H1 (cell line): ENCODE data around the gene VAMP4. TPM values are rescaled to one million over a fixed set of nuclear protein-coding genes. Genes with fewer than 3 reads are reported as not detected.

Experiments
- CTCF ChIA-PET: fragments of 300-600 bp; sonication (Branson Sonifier 250); formaldehyde crosslinking; loops from one replicate; lab custom pipeline; 2021; ENCODE audit not compliant: partially characterized antibody; lab: Charles Lee
- POLR2A ChIA-PET: fragments of 300-600 bp; sonication (Branson Sonifier 250); formaldehyde crosslinking; loops from one replicate; lab custom pipeline; 2021; ENCODE audit warnings: inconsistent platforms; ENCODE audit not compliant: partially characterized antibody; lab: Charles Lee
- DNase-seq, 2 experiments: peaks; one replicate each; pipeline versions ENCODE4 v3.0.0 to v3.0.0-alpha.2; 2010 to 2022; ENCODE audit warnings: low spot score in 2 of 2, low read depth in 1 of 2, mixed read lengths in 1 of 2
- FAIRE-seq: peaks from 2 replicates; lab custom pipeline; 2011; peaks lifted over from hg19 to GRCh38; lab: Jason Lieb, UNC
- H2AFZ ChIP-seq: 2 replicates; pipeline ENCODE4 v1.8.1; 2012; ENCODE audit warnings: low read length, inconsistent platforms
- H2AK5ac ChIP-seq: 2 replicates; pipeline ENCODE4 v1.6.1; 2013; ENCODE audit warnings: low read depth, low read length
- H2BK120ac ChIP-seq: replicated peaks from 2 replicates; pipeline ENCODE3; 2013; ENCODE audit warnings: low read depth, low read length, inconsistent platforms
- H2BK12ac ChIP-seq: 2 replicates; pipeline ENCODE4 v1.6.1; 2013; ENCODE audit warnings: low read depth, low read length
- H2BK15ac ChIP-seq: 2 replicates; pipeline ENCODE4 v1.6.1; 2013; ENCODE audit warnings: low read length
- H2BK20ac ChIP-seq: 2 replicates; pipeline ENCODE4 v1.6.1; 2013; ENCODE audit warnings: low read length
- H2BK5ac ChIP-seq: 2 replicates; pipeline ENCODE4 v1.6.1; 2013; ENCODE audit warnings: low read depth, low read length
- H3K14ac ChIP-seq: 2 replicates; pipeline ENCODE4 v1.6.1; 2013; ENCODE audit warnings: inconsistent platforms; ENCODE audit not compliant: insufficient read length
- H3K18ac ChIP-seq: 2 replicates; pipeline ENCODE4 v1.6.1; 2013; ENCODE audit warnings: low read length; ENCODE audit errors: extremely low read depth
- H3K23ac ChIP-seq: 2 replicates; pipeline ENCODE4 v1.6.1; 2013; ENCODE audit warnings: inconsistent platforms; ENCODE audit not compliant: insufficient read length
- H3K23me2 ChIP-seq: 2 replicates; pipeline ENCODE4 v1.6.1; 2013; ENCODE audit warnings: low read depth, low read length
- H3K27ac ChIP-seq: 2 replicates; pipeline ENCODE4 v1.6.1; 2011; ENCODE audit warnings: low read depth, low read length, inconsistent platforms
- H3K27me3 ChIP-seq, 4 experiments: replicated peaks in 1 of 4; 1 replicate in 1 of 4; 2 replicates in 3 of 4; pipeline versions ENCODE4 v1.6.1 to v1.8.1; 2011 to 2013; ENCODE audit warnings: low read length in 3 of 4, mild to moderate bottlenecking in 3 of 4, inconsistent platforms in 2 of 4, mixed read lengths in 2 of 4, moderate library complexity in 1 of 4; ENCODE audit not compliant: control insufficient read depth in 3 of 4, insufficient read depth in 3 of 4; ENCODE audit errors: extremely low read depth in 1 of 4
- H3K36me3 ChIP-seq, 4 experiments: 2 replicates each; pipeline versions ENCODE4 v1.6.1 to v1.8.1; 2011 to 2013; ENCODE audit warnings: mild to moderate bottlenecking in 4 of 4, low read length in 3 of 4, moderate library complexity in 2 of 4, control low read depth in 1 of 4, inconsistent platforms in 1 of 4; ENCODE audit not compliant: insufficient read depth in 4 of 4, control insufficient read depth in 2 of 4
- H3K4ac ChIP-seq: replicated peaks from 2 replicates; pipeline ENCODE3; 2013; ENCODE audit warnings: low read length, low read depth, mixed read lengths, inconsistent platforms; ENCODE audit not compliant: insufficient read length
- H3K4me1 ChIP-seq, 4 experiments: replicated peaks in 1 of 4; 1 replicate in 1 of 4; 2 replicates in 3 of 4; pipeline versions ENCODE4 v1.6.1 to v1.8.1; 2011 to 2013; ENCODE audit warnings: low read length in 3 of 4, inconsistent platforms in 2 of 4, mixed read lengths in 1 of 4; ENCODE audit not compliant: insufficient read depth in 4 of 4, control insufficient read depth in 3 of 4
- H3K4me2 ChIP-seq, 2 experiments: 2 replicates each; pipeline versions ENCODE4 v1.6.1 to v1.8.1; 2011 to 2013; ENCODE audit warnings: low read depth in 2 of 2, low read length in 2 of 2, control low read depth in 1 of 2, inconsistent platforms in 1 of 2, mild to moderate bottlenecking in 1 of 2; ENCODE audit not compliant: insufficient read depth in 1 of 2
- H3K4me3 ChIP-seq, 4 experiments: fragments of 200-600, 300-600 bp in 1 of 4; sonication (generic), shearing (Covaris generic), sonication (Bioruptor Twin) in 1 of 4; 2 replicates each; pipeline versions ENCODE4 v1.5.1 to v1.8.1; 2011 to 2016; ENCODE audit warnings: low read length in 4 of 4, low read depth in 3 of 4, control low read depth in 2 of 4, inconsistent platforms in 2 of 4, mild to moderate bottlenecking in 2 of 4, mixed read lengths in 1 of 4, moderate library complexity in 1 of 4; ENCODE audit not compliant: insufficient read depth in 2 of 4; ENCODE audit errors: extremely low read depth in 1 of 4
- H3K56ac ChIP-seq: replicated peaks from 2 replicates; pipeline ENCODE3; 2013; ENCODE audit warnings: low read depth, mild to moderate bottlenecking, mixed read lengths, low read length, inconsistent platforms; ENCODE audit not compliant: insufficient read length
- H3K79me1 ChIP-seq: 2 replicates; pipeline ENCODE4 v1.6.1; 2013; ENCODE audit warnings: low read depth, low read length, control low read depth
- H3K79me2 ChIP-seq, 2 experiments: 2 replicates each; pipeline versions ENCODE4 v1.6.1 to v1.8.1; 2012 to 2013; ENCODE audit warnings: low read length in 2 of 2, mild to moderate bottlenecking in 2 of 2, inconsistent platforms in 1 of 2; ENCODE audit not compliant: insufficient read depth in 2 of 2, control insufficient read depth in 1 of 2
- H3K9ac ChIP-seq, 4 experiments: replicated peaks in 1 of 4; 1 replicate in 1 of 4; 2 replicates in 3 of 4; pipeline versions ENCODE4 v1.6.1 to v1.8.1; 2011 to 2013; ENCODE audit warnings: low read depth in 3 of 4, low read length in 3 of 4, control low read depth in 2 of 4, mild to moderate bottlenecking in 2 of 4, moderate library complexity in 2 of 4, inconsistent platforms in 1 of 4; ENCODE audit errors: extremely low read depth in 1 of 4
- H3K9me3 ChIP-seq, 2 experiments: 2 replicates each; pipeline versions ENCODE4 v1.6.1 to v1.8.1; 2012 to 2013; ENCODE audit warnings: mild to moderate bottlenecking in 2 of 2, moderate library complexity in 2 of 2, control low read depth in 1 of 2, inconsistent platforms in 1 of 2, low read depth in 1 of 2, low read length in 1 of 2, mixed read lengths in 1 of 2; ENCODE audit not compliant: insufficient read depth in 2 of 2
- H4K20me1 ChIP-seq, 2 experiments: replicated peaks in 1 of 2; 2 replicates each; pipeline versions ENCODE3 to v1.8.1; 2011 to 2013; ENCODE audit warnings: inconsistent platforms in 2 of 2, low read length in 2 of 2, mild to moderate bottlenecking in 1 of 2; ENCODE audit not compliant: insufficient read depth in 2 of 2, control insufficient read depth in 1 of 2
- H4K5ac ChIP-seq: 2 replicates; pipeline ENCODE4 v1.6.1; 2013; ENCODE audit warnings: low read length, low read depth, mixed read lengths, inconsistent platforms; ENCODE audit not compliant: insufficient read length
- H4K8ac ChIP-seq: 2 replicates; pipeline ENCODE4 v1.8.0; 2013; ENCODE audit warnings: mild to moderate bottlenecking, moderate library complexity, low read length, inconsistent platforms; ENCODE audit not compliant: insufficient read depth; ENCODE audit errors: extremely low read depth
- H4K91ac ChIP-seq: replicated peaks from 2 replicates; pipeline ENCODE3; 2013; ENCODE audit warnings: low read length, mixed read lengths, inconsistent platforms; ENCODE audit not compliant: insufficient read length
- ASH2L ChIP-seq: fragments of 200-600, 300-600 bp; sonication (generic); IDR thresholded peaks from one replicate; pipeline ENCODE4 v1.7.1; 2017; ENCODE audit warnings: low read length
- BCL11A ChIP-seq, 2 experiments: IDR thresholded peaks; one replicate each; pipeline ENCODE4 v1.6.1; 2011; ENCODE audit warnings: low read depth in 2 of 2, low read length in 2 of 2, mild to moderate bottlenecking in 2 of 2
- BRCA1 ChIP-seq: IDR thresholded peaks from 2 replicates; pipeline ENCODE4 v1.6.1; 2012; ENCODE audit warnings: low read depth, low read length, improper control_type of control experiment
- CHD1 ChIP-seq: IDR thresholded peaks from 2 replicates; pipeline ENCODE4 v1.6.1; 2012; ENCODE audit warnings: low read depth, low read length, improper control_type of control experiment
- FOSL1 ChIP-seq: IDR thresholded peaks from 2 replicates; pipeline ENCODE4 v1.6.1; 2011; ENCODE audit warnings: mild to moderate bottlenecking, low read depth, low read length, moderate library complexity; ENCODE audit not compliant: insufficient read depth
- HDAC2 ChIP-seq, 2 experiments: fragments of 300-600 bp in 1 of 2; sonication (generic) in 1 of 2; IDR thresholded peaks; 2 replicates each; pipeline ENCODE4 v1.6.1; 2011 to 2012; ENCODE audit warnings: low read depth in 2 of 2, low read length in 2 of 2, mild to moderate bottlenecking in 2 of 2, moderate library complexity in 2 of 2, borderline replicate concordance in 1 of 2, inconsistent platforms in 1 of 2
- JUN ChIP-seq: IDR thresholded peaks from 2 replicates; pipeline ENCODE4 v1.6.1; 2011; ENCODE audit warnings: low read depth, mild to moderate bottlenecking, improper control_type of control experiment, low read length
- KDM1A ChIP-seq: fragments of 200-600, 300-600 bp; sonication (generic); IDR thresholded peaks from 2 replicates; pipeline ENCODE4 v1.7.1; 2016; ENCODE audit warnings: mild to moderate bottlenecking, low read length, borderline replicate concordance
- NANOG ChIP-seq: IDR thresholded peaks from 2 replicates; pipeline ENCODE4 v1.6.1; 2011; ENCODE audit warnings: low read length, low read depth, mild to moderate bottlenecking, inconsistent platforms; ENCODE audit not compliant: insufficient read depth, poor library complexity, severe bottlenecking
- RAD21 ChIP-seq, 2 experiments: IDR thresholded peaks in 1 of 2; conservative IDR thresholded peaks in 1 of 2; 2 replicates each; pipeline ENCODE4 v1.6.1; 2011; ENCODE audit warnings: low read depth in 2 of 2, low read length in 2 of 2, improper control_type of control experiment in 1 of 2, inconsistent platforms in 1 of 2, mild to moderate bottlenecking in 1 of 2, moderate library complexity in 1 of 2
- SIX5 ChIP-seq: IDR thresholded peaks from 2 replicates; pipeline ENCODE4 v1.6.1; 2011; ENCODE audit warnings: mild to moderate bottlenecking, low read depth, low read length
- SP4 ChIP-seq: IDR thresholded peaks from 2 replicates; pipeline ENCODE4 v1.6.1; 2012; ENCODE audit warnings: low read length, inconsistent platforms
- SUZ12 ChIP-seq: fragments of 200-600 bp; sonication (generic); IDR thresholded peaks from 2 replicates; pipeline ENCODE4 v1.6.1; 2012; ENCODE audit warnings: mild to moderate bottlenecking, inconsistent platforms, low read length, moderate library complexity, mixed read lengths
- WGBS, 2 experiments: shearing (Covaris generic) in 1 of 2; methylation state at CpG; one replicate each; pipeline versions ENCODE4 v1.1.6 to v1.1.7; 2013 to 2015; ENCODE audit warnings: low lambda C conversion rate in 2 of 2, mixed read lengths in 2 of 2, inconsistent platforms in 1 of 2, low coverage in 1 of 2, missing lambda C conversion rate in 1 of 2; ENCODE audit not compliant: insufficient replicate concordance in 2 of 2, insufficient coverage in 1 of 2, insufficient read length in 1 of 2; ENCODE audit errors: extremely low coverage in 1 of 2, missing lambda C conversion rate in 1 of 2; 5-methylcytosine and 5-hydroxymethylcytosine counted together
- polyA plus RNA-seq, 7 experiments: library from polyadenylated mRNA; depleted of rRNA in 3 of 7; stranded (reverse) in 5 of 7; unstranded in 2 of 7; fragments of >200 nt in 5 of 7; fragments of 200-250 nt in 2 of 7; gene quantifications; 1 replicate in 5 of 7; 2 replicates in 1 of 7; 4 replicates in 1 of 7; pipeline versions ENCODE4 v1.2.1 to v1.2.3, GENCODE V29; 2011 to 2013; ENCODE audit warnings: missing spikeins in 2 of 7, mixed read lengths in 2 of 7
- total RNA-seq: library from RNA; stranded (reverse); fragmentation: NEBNext Ultra II Directional; extraction: Animal tissue kit (Norgen Biotek cat#: 25700); gene quantifications from 2 replicates; pipeline ENCODE4 v1.2.1, GENCODE V29; 2021

The VAMP4 gene
- total and polyA plus RNA-seq, 2 of the 8 experiments (the other 6 are each of a cell fraction or from before 2014, with no cell fraction given), result 1.6 to 13.9 TPM

DNA sequence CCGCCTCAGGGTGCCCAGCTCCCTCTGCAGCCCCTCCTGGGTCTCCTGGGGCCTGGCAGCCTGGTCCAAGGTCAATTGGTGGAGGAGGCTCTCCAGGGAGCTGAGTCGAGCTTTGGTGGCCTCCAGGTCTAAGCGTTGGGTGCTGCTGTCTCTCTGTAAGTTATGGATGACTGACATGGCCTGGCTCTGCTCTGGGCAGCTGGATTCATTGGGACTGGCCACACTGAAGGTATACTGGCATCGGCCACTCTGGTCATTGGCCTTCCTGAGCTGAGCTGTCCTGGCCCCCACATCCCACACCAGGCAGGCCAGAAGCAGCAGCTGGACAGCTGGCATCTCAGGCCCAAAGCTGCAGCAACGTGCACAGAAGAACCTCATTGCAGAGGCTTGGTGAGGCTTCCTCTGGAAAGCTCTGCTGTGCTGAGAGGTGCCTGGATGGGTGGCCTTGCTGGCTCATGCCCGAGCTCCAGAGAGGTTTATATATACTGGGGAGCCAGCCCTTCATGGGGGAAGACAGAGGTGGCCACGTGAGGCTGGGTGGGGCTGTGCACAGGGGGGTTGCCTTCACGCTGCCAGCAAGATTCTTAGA lies 89.5 kb downstream of the VAMP4 start, which contains the start of gene MYOC:
TSS of gene MYOC (minus strand) at position 455 of the 589 bp plus-strand sequence. CDS start at position 378, 77 bp downstream.
- Histone ChIP-seq H3K4ac (no peak within 1 kb of the TSS), H4K91ac (no peak within 1 kb of the TSS), H3K14ac (no peak within 1 kb of the TSS), H2AK5ac (no peak within 1 kb of the TSS), H3K4me2 (no peak within 1 kb of the TSS), H3K18ac (no peak within 1 kb of the TSS), H3K27me3 (no peaks in the 10 kb centered on the region), H4K8ac (peak within 1 kb of the TSS; percentile 28; the same call in 1 of the 2 replicates), H2AFZ (no peak within 1 kb of the TSS; the same call in 1 of the 2 replicates), H4K5ac (no peak within 1 kb of the TSS), H2BK15ac (no peak within 1 kb of the TSS), H3K4me3 (no peak within 1 kb of the TSS), H2BK5ac (no peak within 1 kb of the TSS), H3K79me2 (no peaks in the 10 kb centered on the region), H3K27ac (no peak within 1 kb of the TSS), H3K79me1 (no peaks in the 10 kb centered on the region), H2BK120ac (no peak within 1 kb of the TSS), H2BK12ac (no peak within 1 kb of the TSS), H3K9ac (no peak within 1 kb of the TSS), H3K23ac (no peak within 1 kb of the TSS), H3K9me3 (no peaks in the 10 kb centered on the region), H2BK20ac (no peak within 1 kb of the TSS), H4K20me1 (no peaks in the 10 kb centered on the region), H3K4me1 (peaks cover 0 to 5% (median 0%) of the 10 kb centered on the region in 4 experiments; a peak in 1 of 7 replicates), H3K36me3 (no peaks in the 10 kb centered on the region), H3K23me2 (no peaks in the 10 kb centered on the region), H3K56ac (no peak within 1 kb of the TSS)
- ChIA-PET CTCF (interaction anchor here (0.6 to 1.5 kb wide), 7 partner anchors 9 to 236 kb away, joined by 3 to 6 read pairs (median 4); partner anchors contain the start of gene VAMP4), POLR2A (no interaction called here)
- no peak for DNase-seq
- WGBS, 2 experiments, result 87% methylated on average over 8 of the region's 8 CpGs; no CpG with 5 or more reads in 1 of the 2 experiments
- no peak for FAIRE-seq
- TF ChIP-seq CHD1 (no peak), SUZ12 (no peak), NANOG (no peak), JUN (no peak), SP4 (no peak), RAD21 (IDR thresholded peaks at IDR 0.05 in 1 of 2, conservative IDR thresholded peaks at IDR 0.05 in 1 of 2; ENCODE audit: low read depth in 2 of 2, low read length in 2 of 2) (no peak), ASH2L (no peak), HDAC2 (IDR thresholded peaks at IDR 0.05; ENCODE audit: borderline replicate concordance in 1 of 2, low read depth in 2 of 2, low read length in 2 of 2) (no peak), SIX5 (no peak), BCL11A (IDR thresholded peaks at IDR 0.05; ENCODE audit: low read depth in 2 of 2, low read length in 2 of 2) (no peak), KDM1A (no peak), FOSL1 (no peak), BRCA1 (no peak)
